Thymus (tissue), 11 donors: ENCODE results near the gene NCF4. TPM values are rescaled to one million over a fixed set of nuclear protein-coding genes. Genes with fewer than 3 reads are reported as not detected.

Experiments
- DNase-seq, 9 donors: peaks; one replicate each; pipeline ENCODE4 v3.0.0-alpha.2; 2013; ENCODE audit warnings: low spot score in 9 of 9, low read depth in 6 of 9, missing footprints in 1 of 9
- H3K27ac ChIP-seq, 2 donors: one replicate each; pipeline ENCODE4 v1.5.1; 2013; ENCODE audit warnings: control low read depth in 1 of 2, low read depth in 1 of 2, low read length in 1 of 2, mild to moderate bottlenecking in 1 of 2, moderate library complexity in 1 of 2
- H3K27me3 ChIP-seq, 2 donors: one replicate each; pipeline ENCODE4 v1.5.1; 2013; ENCODE audit warnings: low read length in 1 of 2; ENCODE audit not compliant: control insufficient read depth in 2 of 2, insufficient read depth in 1 of 2
- H3K36me3 ChIP-seq, 2 donors: one replicate each; pipeline ENCODE4 v1.5.1; 2013; ENCODE audit warnings: low read length in 1 of 2, mild to moderate bottlenecking in 1 of 2, moderate library complexity in 1 of 2; ENCODE audit not compliant: control insufficient read depth in 2 of 2, insufficient read depth in 2 of 2
- H3K4me1 ChIP-seq, 2 donors: one replicate each; pipeline ENCODE4 v1.5.1; 2013; ENCODE audit warnings: low read length in 2 of 2; ENCODE audit not compliant: control insufficient read depth in 2 of 2, insufficient read depth in 2 of 2
- H3K4me3 ChIP-seq, 2 donors: one replicate each; pipeline ENCODE4 v1.5.1; 2013; ENCODE audit warnings: low read length in 2 of 2, control low read depth in 1 of 2, mild to moderate bottlenecking in 1 of 2
- H3K9me3 ChIP-seq, 2 donors: one replicate each; pipeline ENCODE4 v1.5.1; 2013; ENCODE audit warnings: low read length in 1 of 2, mild to moderate bottlenecking in 1 of 2; ENCODE audit not compliant: control insufficient read depth in 2 of 2, insufficient read depth in 1 of 2
- WGBS: extraction: QIAGEN DNeasy Blood & Tissue Kit; methylation state at CpG from one replicate; pipeline ENCODE4 v1.1.7; 2013; 5-methylcytosine and 5-hydroxymethylcytosine counted together
- polyA plus RNA-seq: library from polyadenylated mRNA; stranded (reverse); fragments of 200-250 nt; gene quantifications from one replicate; pipeline ENCODE4 v1.2.3, GENCODE V29; 2013
- total RNA-seq: library from RNA; stranded (reverse); fragments of 120-200 nt; gene quantifications from one replicate; pipeline ENCODE4 v1.2.4, GENCODE V29; 2013
- donor health status: healthy.

NCF4 gene
- total and polyA plus RNA-seq, 2 donors = 17.6 to 24.0 TPM

GRCh38 chr22:36850056-36850455 is 10.8 kb upstream of the NCF4 start:
- DNase-seq = no peak
- 88% methylated on average over 14 of the region's 14 CpGs for WGBS
- no peak overlapping the region for H3K4me3 ChIP-seq
- H3K4me1 ChIP-seq = peaks cover 2 to 8% of the 10 kb centered on the region in 2 donors
- H3K9me3 ChIP-seq = peaks cover 0 to 13% of the 10 kb centered on the region in 2 donors
- H3K27me3 ChIP-seq = peaks cover 0 to 12% of the 10 kb centered on the region in 2 donors
- H3K27ac ChIP-seq = no peak overlapping the region
- no peaks in the 10 kb centered on the region for H3K36me3 ChIP-seq

GRCh38 chr22:36850682-36851081 is 10.1 kb upstream of the NCF4 start:
- Histone ChIP-seq H3K4me3 (no peak overlapping the region), H3K4me1 (peaks cover 2 to 8% of the 10 kb centered on the region in 2 donors), H3K27ac (no peak overlapping the region), H3K27me3 (peaks cover 0 to 12% of the 10 kb centered on the region in 2 donors), H3K36me3 (no peaks in the 10 kb centered on the region), H3K9me3 (peaks cover 0 to 13% of the 10 kb centered on the region in 2 donors)
- 97% methylated on average over 10 of the region's 10 CpGs for WGBS
- no peak for DNase-seq

- Histone ChIP-seq H3K36me3 (no peaks in the 10 kb centered on the region), H3K9me3 (peaks cover 0 to 13% of the 10 kb centered on the region in 2 donors), H3K4me3 (no peak overlapping the region), H3K27me3 (peaks cover 4 to 15% of the 10 kb centered on the region in 2 donors), H3K27ac (no peak overlapping the region), H3K4me1 (peaks cover 2 to 12% of the 10 kb centered on the region in 2 donors)
- WGBS = 92% methylated on average over 7 of the region's 7 CpGs
- DNase-seq = no peak
Measured at GRCh38 chr22:36852056-36852973, 8.5 kb upstream of the NCF4 start.

GRCh38 chr22:36853407-36854099 is 7.3 kb upstream of the NCF4 start:
- WGBS = 42% methylated on average over 16 of the region's 16 CpGs
- peaks cover 2 to 12% of the 10 kb centered on the region in 2 donors for H3K4me1 ChIP-seq
- DNase-seq = peak in 8 of 9 donors; percentile 27 to 85 (median 58)
- H3K27ac ChIP-seq = peak overlapping the region in 1 of 2 donors; percentile 43
- H3K4me3 ChIP-seq = peak overlapping the region in 1 of 2 donors; percentile 8
- H3K9me3 ChIP-seq = peaks cover 0 to 13% of the 10 kb centered on the region in 2 donors
- H3K27me3 ChIP-seq = peaks cover 4 to 16% of the 10 kb centered on the region in 2 donors
- H3K36me3 ChIP-seq = no peaks in the 10 kb centered on the region

- H3K27ac ChIP-seq = no peak overlapping the region
- no peak overlapping the region for H3K4me3 ChIP-seq
- H3K4me1 ChIP-seq = peaks cover 2 to 16% of the 10 kb centered on the region in 2 donors
- H3K9me3 ChIP-seq = peaks cover 0 to 13% of the 10 kb centered on the region in 2 donors
- H3K27me3 ChIP-seq = peaks cover 4 to 11% of the 10 kb centered on the region in 2 donors
- WGBS = 99% methylated on average over 3 of the region's 3 CpGs
- DNase-seq = no peak
- H3K36me3 ChIP-seq = no peaks in the 10 kb centered on the region
Measured at GRCh38 chr22:36855478-36855877, 5.3 kb upstream of the NCF4 start.

- WGBS = 13% methylated on average over 30 of the region's 30 CpGs
- H3K27me3 ChIP-seq = peaks cover 4 to 6% of the 10 kb centered on the region in 2 donors
- no peak overlapping the region for H3K27ac ChIP-seq
- no peaks in the 10 kb centered on the region for H3K36me3 ChIP-seq
- DNase-seq = peak; percentile 58 to 94 (median 81)
- H3K4me3 ChIP-seq = no peak overlapping the region
- peaks cover 0 to 13% of the 10 kb centered on the region in 2 donors for H3K9me3 ChIP-seq
- H3K4me1 ChIP-seq = peaks cover 2 to 23% of the 10 kb centered on the region in 2 donors
Measured at GRCh38 chr22:36856121-36856791, 4.5 kb upstream of the NCF4 start.

- no peak for DNase-seq
- WGBS = 76% methylated on average over 8 of the region's 8 CpGs
- Histone ChIP-seq H3K4me3 (no peak overlapping the region), H3K27ac (no peak overlapping the region), H3K4me1 (peaks cover 2 to 28% of the 10 kb centered on the region in 2 donors), H3K9me3 (peaks cover 0 to 13% of the 10 kb centered on the region in 2 donors), H3K36me3 (no peaks in the 10 kb centered on the region), H3K27me3 (peaks cover 4 to 6% of the 10 kb centered on the region in 2 donors)
Measured at GRCh38 chr22:36856792-36857135, 4.0 kb upstream of the NCF4 start.

GRCh38 chr22:36858156-36858555 is 2.6 kb upstream of the NCF4 start:
- H3K4me3 ChIP-seq = no peak overlapping the region
- no peaks in the 10 kb centered on the region for H3K36me3 ChIP-seq
- peaks cover 2 to 33% of the 10 kb centered on the region in 2 donors for H3K4me1 ChIP-seq
- peaks cover 4 to 6% of the 10 kb centered on the region in 2 donors for H3K27me3 ChIP-seq
- 95% methylated on average over 9 of the region's 9 CpGs for WGBS
- peaks cover 0 to 6% of the 10 kb centered on the region in 2 donors for H3K9me3 ChIP-seq
- no peak overlapping the region for H3K27ac ChIP-seq
- DNase-seq = no peak
